WTC11 (cell line): ENCODE results near the gene AJAP1. TPM values are rescaled to one million over a fixed set of nuclear protein-coding genes. Genes with fewer than 3 reads are reported as not detected.

Source experiments
- ATAC-seq: fragments of 200-7000 bp; cut with Tn5 transposase; 2 replicates; pipeline ENCODE4 v1.10.0; 2021; ENCODE audit warnings: mild to moderate bottlenecking, moderate library complexity
- CTCF ChIA-PET: fragments of 300-600 bp; sonication (Branson Sonifier 250); formaldehyde crosslinking; loops from one replicate; lab custom pipeline; 2021; ENCODE audit warnings: antibody characterized with exemption; lab: Charles Lee
- POLR2A ChIA-PET: fragments of 350-600 bp; sonication (Branson Sonifier 250); formaldehyde crosslinking; loops from one replicate; lab custom pipeline; 2021; ENCODE audit warnings: antibody characterized with exemption; lab: Charles Lee
- DNase-seq: peaks from one replicate; pipeline ENCODE4 v3.0.0; 2021; ENCODE audit warnings: low spot score
- H3K27ac Mint-ChIP-seq: 2 replicates; pipeline ENCODE4 v1.8.0; 2021; ENCODE audit warnings: mixed read lengths
- H3K27me3 Mint-ChIP-seq: 2 replicates; pipeline ENCODE4 v1.8.0; 2021; ENCODE audit warnings: low read depth, mild to moderate bottlenecking, moderate library complexity, mixed read lengths
- H3K36me3 Mint-ChIP-seq: 2 replicates; pipeline ENCODE4 v1.8.0; 2021; ENCODE audit warnings: mixed read lengths
- H3K4me1 Mint-ChIP-seq: 2 replicates; pipeline ENCODE4 v1.8.0; 2022; ENCODE audit warnings: mixed read lengths
- H3K4me3 Mint-ChIP-seq: 2 replicates; pipeline ENCODE4 v1.8.0; 2021; ENCODE audit warnings: mild to moderate bottlenecking, moderate library complexity, mixed read lengths
- H3K9me3 Mint-ChIP-seq: 2 replicates; pipeline ENCODE4 v1.8.0; 2021; ENCODE audit warnings: mixed read lengths
- ARID4B ChIP-seq: sonication (generic); formaldehyde crosslinking; IDR thresholded peaks from 2 replicates; pipeline ENCODE4 v1.8.0; 2023; ENCODE audit warnings: missing genetic modification reagents, mild to moderate bottlenecking, borderline replicate concordance
- ATF3 ChIP-seq: sonication (generic); formaldehyde crosslinking; conservative IDR thresholded peaks from 2 replicates; pipeline ENCODE4 v1.8.1; 2022; ENCODE audit warnings: mild to moderate bottlenecking, missing genetic modification reagents
- ATF6 ChIP-seq: sonication (generic); formaldehyde crosslinking; IDR thresholded peaks from 2 replicates; pipeline ENCODE4 v1.8.1; 2023; ENCODE audit warnings: mild to moderate bottlenecking, missing genetic modification reagents
- E2F4 ChIP-seq: sonication (generic); formaldehyde crosslinking; IDR thresholded peaks from 2 replicates; pipeline ENCODE4 v1.8.1; 2022; ENCODE audit warnings: low read depth, mild to moderate bottlenecking, moderate library complexity, missing genetic modification reagents, borderline replicate concordance
- E2F5 ChIP-seq: sonication (generic); formaldehyde crosslinking; IDR thresholded peaks from 2 replicates; pipeline ENCODE4 v1.8.1; 2022; ENCODE audit warnings: mild to moderate bottlenecking, moderate library complexity, missing genetic modification reagents
- ERG ChIP-seq: fragments of 250-450 bp; sonication (Bioruptor Pico); IDR thresholded peaks from 2 replicates; pipeline ENCODE4 v1.8.0; 2021; ENCODE audit warnings: mild to moderate bottlenecking
- KAT7 ChIP-seq: sonication (generic); formaldehyde crosslinking; IDR thresholded peaks from 2 replicates; pipeline ENCODE4 v1.8.1; 2023; ENCODE audit warnings: missing genetic modification reagents, mild to moderate bottlenecking, borderline replicate concordance
- MXD4 ChIP-seq: fragments of 250-450 bp; sonication (Bioruptor Pico); IDR thresholded peaks from 2 replicates; pipeline ENCODE4 v1.8.0; 2021; ENCODE audit warnings: mild to moderate bottlenecking, moderate library complexity, borderline replicate concordance
- NR1H2 ChIP-seq: sonication (generic); formaldehyde crosslinking; IDR thresholded peaks from 2 replicates; pipeline ENCODE4 v1.9.0; 2021; ENCODE audit warnings: mild to moderate bottlenecking, moderate library complexity, missing genetic modification reagents
- NR3C1 ChIP-seq: sonication (generic); formaldehyde crosslinking; conservative IDR thresholded peaks from 2 replicates; pipeline ENCODE4 v1.8.1; 2023; ENCODE audit warnings: low read depth, mild to moderate bottlenecking, missing genetic modification reagents
- PRDM15 ChIP-seq: sonication (generic); formaldehyde crosslinking; IDR thresholded peaks from 2 replicates; pipeline ENCODE4 v1.8.0; 2022; ENCODE audit warnings: missing genetic modification reagents
- SP1 ChIP-seq: sonication (generic); formaldehyde crosslinking; conservative IDR thresholded peaks from 2 replicates; pipeline ENCODE4 v1.8.1; 2022; ENCODE audit warnings: missing genetic modification reagents
- ZNF138 ChIP-seq: sonication (generic); formaldehyde crosslinking; conservative IDR thresholded peaks from 2 replicates; pipeline ENCODE4 v1.8.1; 2022; ENCODE audit warnings: mild to moderate bottlenecking, moderate library complexity, missing genetic modification reagents
- ZNF281 ChIP-seq: sonication (generic); formaldehyde crosslinking; IDR thresholded peaks from 2 replicates; pipeline ENCODE4 v1.8.0; 2023; ENCODE audit warnings: mild to moderate bottlenecking, missing genetic modification reagents
- ZNF416 ChIP-seq: fragments of 250-450 bp; sonication (Bioruptor Pico); IDR thresholded peaks from 2 replicates; pipeline ENCODE4 v1.9.0; 2021; ENCODE audit warnings: mild to moderate bottlenecking, inconsistent platforms
- total RNA-seq: library from RNA; stranded (reverse); gene quantifications from 3 replicates; pipeline ENCODE4 v1.2.3, GENCODE V29; 2021

AJAP1 gene
- total RNA-seq, 1 experiment from 2014 or later = 2.1 TPM

DNA sequence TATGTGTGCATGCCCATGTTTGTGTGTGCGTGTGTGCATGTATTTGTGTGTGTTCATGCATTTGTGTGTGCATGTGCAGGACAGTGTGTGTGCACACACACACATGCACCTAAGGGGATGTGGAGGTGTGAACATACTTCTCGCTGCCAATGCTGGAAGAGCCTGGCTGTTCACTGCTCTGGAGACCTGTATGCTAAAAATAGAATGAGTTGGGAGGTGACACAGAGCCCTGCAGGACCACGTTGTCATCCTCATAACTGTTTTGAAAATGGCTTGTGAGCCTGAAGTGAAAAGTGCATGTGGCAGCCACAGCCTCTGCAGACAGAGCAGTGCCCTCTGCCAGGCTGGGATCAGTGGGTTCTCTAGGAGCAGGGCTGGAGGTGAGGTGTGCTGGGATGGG is 95.8 kb downstream of the AJAP1 start:
- CTCF ChIA-PET = no interaction called here
- Mint-ChIP-seq H3K9me3 (peaks cover 69% of the 10 kb centered on the region), H3K36me3 (peaks cover 73% of the 10 kb centered on the region), H3K4me1 (no peaks in the 10 kb centered on the region)
- ATAC-seq = no peak
- TF ChIP-seq E2F5 (CRISPR knock-in tag) (no peak), ZNF416 (no peak), E2F4 (CRISPR knock-in tag) (no peak), ATF6 (no peak), PRDM15 (CRISPR knock-in tag) (no peak), ZNF138 (CRISPR knock-in tag) (no peak)
- TF ChIP-seq, all 79 proteins: peak for 0
- H3K27ac Mint-ChIP-seq = no peak overlapping the region
- POLR2A ChIA-PET = no interaction called here
- H3K4me3 Mint-ChIP-seq = no peak overlapping the region
- H3K27me3 Mint-ChIP-seq = peaks cover 10% of the 10 kb centered on the region
- no peak for DNase-seq

DNA sequence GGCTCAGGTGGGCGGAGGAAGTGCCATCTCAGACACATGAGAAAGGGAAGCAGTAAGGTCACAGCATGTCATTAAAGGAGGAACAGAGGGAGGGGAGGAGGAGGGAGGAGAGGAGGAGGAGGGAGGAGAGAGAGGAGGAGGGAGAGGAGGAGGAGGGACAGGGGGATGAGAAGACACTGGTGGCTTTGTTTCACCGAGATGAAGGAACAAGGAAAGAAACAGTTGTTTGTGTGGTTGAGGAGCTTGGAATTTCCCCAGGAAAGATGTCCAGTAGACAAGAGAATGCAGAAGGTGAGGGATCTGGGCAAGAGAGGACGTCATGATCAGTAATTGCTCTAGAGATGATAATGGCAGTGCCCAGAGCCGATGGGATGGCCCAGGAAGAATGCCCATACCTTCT is 97.7 kb downstream of the AJAP1 start:
- POLR2A ChIA-PET = no interaction called here
- H3K27me3 Mint-ChIP-seq = peaks cover 10% of the 10 kb centered on the region
- H3K4me3 Mint-ChIP-seq = no peak overlapping the region
- H3K4me1 Mint-ChIP-seq = no peaks in the 10 kb centered on the region
- peaks cover 68% of the 10 kb centered on the region for H3K36me3 Mint-ChIP-seq
- DNase-seq (no peak), ATAC-seq (no peak)
- peaks cover 65% of the 10 kb centered on the region for H3K9me3 Mint-ChIP-seq
- no peak overlapping the region for H3K27ac Mint-ChIP-seq
- CTCF ChIA-PET = no interaction called here
- TF ChIP-seq ARID4B (CRISPR knock-in tag) (no peak), ZNF281 (CRISPR knock-in tag) (no peak), E2F5 (CRISPR knock-in tag) (no peak), ZNF416 (no peak), KAT7 (CRISPR knock-in tag) (no peak), NR3C1 (CRISPR knock-in tag) (no peak), ERG (CRISPR knock-in tag) (no peak), MXD4 (CRISPR knock-in tag) (no peak), NR1H2 (CRISPR knock-in tag) (no peak), ATF3 (CRISPR knock-in tag) (no peak), SP1 (CRISPR knock-in tag) (no peak), ZNF138 (CRISPR knock-in tag) (no peak)
